HCT116 (cell line): ENCODE measurements around the gene ITPR2. TPM values are rescaled to one million over a fixed set of nuclear protein-coding genes. Genes with fewer than 3 reads are reported as not detected.

Experiments
- ATAC-seq: fragments of 200-7000 bp; cut with Tn5 transposase; 2 replicates; pipeline ENCODE4 v1.9.1; 2020; ENCODE audit warnings: mild to moderate bottlenecking, moderate library complexity
- BruUV-seq: library from RNA; stranded (reverse); fragments of 400-500 nt; replicated peaks from 2 replicates; lab custom pipeline; 2021; lab: Mats Ljungman, UMichigan
- CTCF ChIA-PET: fragments of 300-600 bp; sonication (Branson Sonifier 250); formaldehyde crosslinking; loops from one replicate; lab custom pipeline; 2021; ENCODE audit warnings: antibody characterized with exemption; lab: Charles Lee
- POLR2A ChIA-PET: fragments of 300-600, 350-600 bp; sonication (Branson Sonifier 250); formaldehyde crosslinking; loops from one replicate; lab custom pipeline; 2021; ENCODE audit warnings: antibody characterized with exemption; lab: Charles Lee
- RAD21 ChIA-PET, 2 experiments: fragments of 300-600 bp; sonication (Branson Sonifier 250); formaldehyde crosslinking; loops; one replicate each; lab custom pipeline; 2023; ENCODE audit warnings: low total read pairs in 2 of 2; ENCODE audit not compliant: uncharacterized antibody in 2 of 2, unreplicated experiment in 2 of 2, low non-redundant PET in 1 of 2; lab: Charles Lee
- DNase-seq: peaks from one replicate; pipeline ENCODE4 v3.0.0-alpha.2; 2010; ENCODE audit warnings: low read depth, low spot score
- H2AFZ ChIP-seq: fragments of 200-600 bp; shearing (Covaris generic), sonication (generic); 2 replicates; pipeline ENCODE4 v1.6.1; 2017; ENCODE audit warnings: low read depth, mixed run types, mixed read lengths, antibody characterized with exemption, low read length; ENCODE audit not compliant: poor library complexity, severe bottlenecking
- H3K27ac ChIP-seq: 2 replicates; pipeline ENCODE4 v1.5.1; 2012; ENCODE audit warnings: low read depth, low read length
- H3K27me3 ChIP-seq: fragments of 200-600 bp; sonication (generic); 2 replicates; pipeline ENCODE4 v1.6.1; 2016; ENCODE audit warnings: mixed run types, low read length, mixed read lengths; ENCODE audit not compliant: insufficient read depth
- H3K36me3 ChIP-seq, 2 experiments: fragments of 200-500 bp in 1 of 2; fragments of 200-600 bp in 1 of 2; sonication (Bioruptor generic) in 1 of 2; sonication (generic) in 1 of 2; 2 replicates each; pipeline versions ENCODE4 v1.5.1 to v1.6.1; 2014 to 2016; ENCODE audit warnings: low read length in 2 of 2, inconsistent platforms in 1 of 2, mixed read lengths in 1 of 2, mixed run types in 1 of 2; ENCODE audit not compliant: insufficient read depth in 2 of 2, control insufficient read depth in 1 of 2
- H3K4me1 ChIP-seq, 2 experiments: fragments of 200-600 bp in 1 of 2; sonication (generic) in 1 of 2; 2 replicates each; pipeline versions ENCODE4 v1.5.1 to v1.6.1; 2012 to 2017; ENCODE audit warnings: low read length in 2 of 2, inconsistent platforms in 1 of 2, mild to moderate bottlenecking in 1 of 2, mixed read lengths in 1 of 2, mixed run types in 1 of 2, moderate library complexity in 1 of 2; ENCODE audit not compliant: insufficient read depth in 2 of 2, control insufficient read depth in 1 of 2
- H3K4me2 ChIP-seq: fragments of 200-600 bp; sonication (generic); 2 replicates; pipeline ENCODE4 v1.6.1; 2017; ENCODE audit warnings: mixed run types, low read length, mixed read lengths
- H3K4me3 ChIP-seq, 2 experiments: fragments of 200-600 bp in 1 of 2; sonication (generic) in 1 of 2; replicated peaks in 1 of 2; 2 replicates each; pipeline ENCODE4 v1.5.1; 2011 to 2016; ENCODE audit warnings: low read length in 2 of 2, control low read depth in 1 of 2, low read depth in 1 of 2, mild to moderate bottlenecking in 1 of 2, mixed read lengths in 1 of 2, mixed run types in 1 of 2
- H3K79me2 ChIP-seq: fragments of 200-600 bp; sonication (generic); 2 replicates; pipeline ENCODE4 v1.6.1; 2017; ENCODE audit warnings: mild to moderate bottlenecking, mixed run types, low read length, moderate library complexity, mixed read lengths; ENCODE audit not compliant: insufficient read depth
- H3K9ac ChIP-seq: fragments of 200-600 bp; sonication (generic); 2 replicates; pipeline ENCODE4 v1.6.1; 2016; ENCODE audit warnings: low read length, mixed read lengths
- H3K9me2 ChIP-seq: fragments of 200-600 bp; sonication (generic), shearing (Covaris generic); 2 replicates; pipeline ENCODE4 v1.6.1; 2017; ENCODE audit warnings: mixed run types, mild to moderate bottlenecking, moderate library complexity; ENCODE audit not compliant: insufficient read depth
- H3K9me3 ChIP-seq, 2 experiments: fragments of 200-500 bp in 1 of 2; fragments of 200-600 bp in 1 of 2; sonication (Bioruptor generic) in 1 of 2; sonication (generic) in 1 of 2; 2 replicates each; pipeline ENCODE4 v1.6.1; 2014 to 2017; ENCODE audit warnings: low read length in 2 of 2, mixed read lengths in 2 of 2, inconsistent platforms in 1 of 2, low read depth in 1 of 2, mild to moderate bottlenecking in 1 of 2, mixed run types in 1 of 2, moderate library complexity in 1 of 2; ENCODE audit not compliant: control insufficient read depth in 1 of 2, insufficient read depth in 1 of 2
- H4K20me1 ChIP-seq: fragments of 200-600 bp; sonication (generic), shearing (Covaris generic); 2 replicates; pipeline ENCODE4 v1.6.1; 2017; ENCODE audit warnings: mixed run types, mild to moderate bottlenecking, moderate library complexity; ENCODE audit not compliant: insufficient read depth
- CBX3 ChIP-seq: IDR thresholded peaks from 2 replicates; pipeline ENCODE4 v1.6.1; 2012; ENCODE audit warnings: low read depth
- CEBPB ChIP-seq: IDR thresholded peaks from 2 replicates; pipeline ENCODE4 v1.6.1; 2012; ENCODE audit warnings: low read depth
- EGR1 ChIP-seq: IDR thresholded peaks from 2 replicates; pipeline ENCODE4 v1.6.1; 2012; ENCODE audit warnings: low read depth
- ELF1 ChIP-seq: IDR thresholded peaks from 2 replicates; pipeline ENCODE4 v1.6.1; 2012; ENCODE audit warnings: low read depth, borderline replicate concordance
- EZH2 ChIP-seq: fragments of 200-600 bp; sonication (generic); IDR thresholded peaks from 2 replicates; pipeline ENCODE4 v1.6.1; 2017; ENCODE audit warnings: antibody characterized with exemption, mixed run types
- FOSL1 ChIP-seq: IDR thresholded peaks from 2 replicates; pipeline ENCODE4 v1.6.1; 2012; ENCODE audit warnings: low read depth
- JUND ChIP-seq: IDR thresholded peaks from 2 replicates; pipeline ENCODE4 v1.6.1; 2012
- POLR2A ChIP-seq: IDR thresholded peaks from 2 replicates; pipeline ENCODE4 v1.7.0; 2011; ENCODE audit warnings: borderline replicate concordance; ENCODE audit not compliant: insufficient read depth, insufficient read length; ENCODE audit errors: extremely low read depth
- POLR2AphosphoS5 ChIP-seq: IDR thresholded peaks from 2 replicates; pipeline ENCODE4 v1.6.1; 2011; ENCODE audit warnings: mild to moderate bottlenecking, low read depth, low read length, moderate library complexity
- RAD21 ChIP-seq: IDR thresholded peaks from 2 replicates; pipeline ENCODE4 v1.6.1; 2012; ENCODE audit warnings: low read depth, mild to moderate bottlenecking
- SIN3A ChIP-seq: IDR thresholded peaks from 2 replicates; pipeline ENCODE4 v1.6.1; 2012; ENCODE audit warnings: low read depth
- SP1 ChIP-seq: IDR thresholded peaks from 2 replicates; pipeline ENCODE4 v1.6.1; 2012; ENCODE audit warnings: low read depth
- SRF ChIP-seq: IDR thresholded peaks from 2 replicates; pipeline ENCODE4 v1.6.1; 2012; ENCODE audit warnings: low read depth
- TCF7L2 ChIP-seq: IDR thresholded peaks from 2 replicates; pipeline ENCODE4 v1.7.0; 2011; ENCODE audit warnings: borderline replicate concordance, inconsistent platforms; ENCODE audit not compliant: insufficient read depth, insufficient read length; ENCODE audit errors: extremely low read depth
- YY1 ChIP-seq: IDR thresholded peaks from 2 replicates; pipeline ENCODE4 v1.6.1; 2011; ENCODE audit warnings: low read length, low read depth, moderate library complexity, mild to moderate bottlenecking; ENCODE audit not compliant: insufficient replicate concordance; ENCODE audit errors: extremely low read depth
- ZFX ChIP-seq: fragments of 450-650 bp; IDR thresholded peaks from 2 replicates; pipeline ENCODE4 v1.6.1; 2017
- ZNF274 ChIP-seq: fragments of 200-500 bp; sonication (Bioruptor generic); IDR thresholded peaks from 2 replicates; pipeline ENCODE4 v1.6.1; 2014; ENCODE audit warnings: mild to moderate bottlenecking, low read depth, low read length, inconsistent platforms
- intact Hi-C: fragments of 100-400 bp; cut with micrococcal nuclease; formaldehyde crosslinking; loops from 2 replicates; pipeline ENCODE4 v1.10.0; 2022
- total RNA-seq: library from RNA; stranded (reverse); gene quantifications from one replicate; pipeline ENCODE4 v1.2.1, GENCODE V29; 2021; ENCODE audit not compliant: unreplicated experiment
- TF ChIP-seq, protein P1 (sequence below), 3 experiments: fragments of 200-600 bp in 1 of 3; sonication (generic) in 1 of 3; IDR thresholded peaks in 2 of 3; conservative IDR thresholded peaks in 1 of 3; 2 replicates each; pipeline ENCODE4 v1.5.1; 2012 to 2017; ENCODE audit warnings: low read depth in 2 of 3, low read length in 2 of 3, antibody characterized with exemption in 1 of 3, borderline replicate concordance in 1 of 3, control low read depth in 1 of 3, mild to moderate bottlenecking in 1 of 3, mixed read lengths in 1 of 3, mixed run types in 1 of 3, moderate library complexity in 1 of 3; ENCODE audit not compliant: insufficient read depth in 1 of 3
- TF ChIP-seq, protein P2 (sequence below): IDR thresholded peaks from 2 replicates; pipeline ENCODE4 v1.6.1; 2012
- TF ChIP-seq, protein P3 (sequence below): IDR thresholded peaks from 2 replicates; pipeline ENCODE4 v1.6.1; 2012

ITPR2 gene
- total RNA-seq, 1 experiment from 2014 or later, result 6.5 TPM

DNA sequence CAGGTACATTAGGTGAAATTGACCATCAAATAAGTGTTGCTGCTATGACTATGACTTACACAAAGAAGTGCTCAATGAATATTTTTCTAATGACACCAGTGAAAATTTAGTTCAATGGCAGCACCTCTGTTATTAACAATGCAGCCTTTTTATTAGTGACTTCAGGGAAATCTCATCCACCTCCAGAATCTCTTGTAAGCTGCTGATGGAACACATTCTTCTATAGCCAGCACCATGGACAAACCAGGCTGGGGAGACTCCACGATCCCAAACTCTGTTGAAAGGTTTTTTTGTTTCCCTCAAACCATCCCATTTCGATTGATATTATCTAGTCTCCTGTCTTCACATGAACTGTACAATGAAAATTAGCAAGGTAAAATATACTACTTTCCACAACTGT, 265.9 kb downstream of the ITPR2 start (continued):
- TF ChIP-seq, protein P1, sequence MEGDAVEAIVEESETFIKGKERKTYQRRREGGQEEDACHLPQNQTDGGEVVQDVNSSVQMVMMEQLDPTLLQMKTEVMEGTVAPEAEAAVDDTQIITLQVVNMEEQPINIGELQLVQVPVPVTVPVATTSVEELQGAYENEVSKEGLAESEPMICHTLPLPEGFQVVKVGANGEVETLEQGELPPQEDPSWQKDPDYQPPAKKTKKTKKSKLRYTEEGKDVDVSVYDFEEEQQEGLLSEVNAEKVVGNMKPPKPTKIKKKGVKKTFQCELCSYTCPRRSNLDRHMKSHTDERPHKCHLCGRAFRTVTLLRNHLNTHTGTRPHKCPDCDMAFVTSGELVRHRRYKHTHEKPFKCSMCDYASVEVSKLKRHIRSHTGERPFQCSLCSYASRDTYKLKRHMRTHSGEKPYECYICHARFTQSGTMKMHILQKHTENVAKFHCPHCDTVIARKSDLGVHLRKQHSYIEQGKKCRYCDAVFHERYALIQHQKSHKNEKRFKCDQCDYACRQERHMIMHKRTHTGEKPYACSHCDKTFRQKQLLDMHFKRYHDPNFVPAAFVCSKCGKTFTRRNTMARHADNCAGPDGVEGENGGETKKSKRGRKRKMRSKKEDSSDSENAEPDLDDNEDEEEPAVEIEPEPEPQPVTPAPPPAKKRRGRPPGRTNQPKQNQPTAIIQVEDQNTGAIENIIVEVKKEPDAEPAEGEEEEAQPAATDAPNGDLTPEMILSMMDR (IDR thresholded peaks at IDR 0.05 in 2 of 3, conservative IDR thresholded peaks at IDR 0.05 in 1 of 3; ENCODE audit: borderline replicate concordance in 1 of 3, insufficient read depth in 1 of 3, low read depth in 2 of 3, low read length in 2 of 3), result no peak
- TF ChIP-seq SRF, result no peak

DNA sequence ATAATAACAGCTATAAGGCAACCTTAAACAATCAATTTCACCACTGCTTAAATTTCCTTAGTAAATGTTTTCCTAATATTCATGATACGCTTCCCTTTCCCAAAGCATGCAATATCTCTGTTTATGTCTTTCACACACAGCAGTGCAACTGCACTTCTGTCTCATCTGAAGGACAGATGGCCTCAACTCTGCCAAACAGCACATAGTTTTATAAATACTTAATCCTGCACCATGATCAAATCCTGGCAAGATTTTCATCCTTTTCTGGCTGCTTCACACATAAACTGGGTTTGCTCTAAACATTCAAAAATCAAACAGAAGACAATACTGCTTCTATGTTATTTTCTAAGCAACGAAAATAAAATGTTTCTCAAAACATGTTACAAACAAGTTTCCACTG, 266.3 kb downstream of the ITPR2 start:
- TF ChIP-seq, protein P2, sequence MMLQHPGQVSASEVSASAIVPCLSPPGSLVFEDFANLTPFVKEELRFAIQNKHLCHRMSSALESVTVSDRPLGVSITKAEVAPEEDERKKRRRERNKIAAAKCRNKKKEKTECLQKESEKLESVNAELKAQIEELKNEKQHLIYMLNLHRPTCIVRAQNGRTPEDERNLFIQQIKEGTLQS, result no peak
- TF ChIP-seq ZFX (no peak), CEBPB (no peak)
- H4K20me1 ChIP-seq, result no peaks in the 10 kb centered on the region
- no peak overlapping the region for H3K4me3 ChIP-seq
- no peak overlapping the region for H3K27ac ChIP-seq
- H3K79me2 ChIP-seq, result no peaks in the 10 kb centered on the region
- no peaks in the 10 kb centered on the region for H3K4me1 ChIP-seq
- ChIA-PET RAD21 (no interaction called here), CTCF (no interaction called here), POLR2A (no interaction called here)
- DNase-seq (no peak), ATAC-seq (no peak)
- 0 out of 2 replicates have a peak, but pooled peaks cover 7% of the 10 kb centered on the region for H3K27me3 ChIP-seq
- no peaks in the 10 kb centered on the region for H3K36me3 ChIP-seq
- intact Hi-C loops, result no loop called here
- H2AFZ ChIP-seq, result no peak overlapping the region
- no TSS peak for BruUV-seq
- H3K9ac ChIP-seq, result no peak overlapping the region
- no peaks in the 10 kb centered on the region for H3K9me2 ChIP-seq
- no peak overlapping the region for H3K4me2 ChIP-seq
- H3K9me3 ChIP-seq, result no peaks in the 10 kb centered on the region

DNA sequence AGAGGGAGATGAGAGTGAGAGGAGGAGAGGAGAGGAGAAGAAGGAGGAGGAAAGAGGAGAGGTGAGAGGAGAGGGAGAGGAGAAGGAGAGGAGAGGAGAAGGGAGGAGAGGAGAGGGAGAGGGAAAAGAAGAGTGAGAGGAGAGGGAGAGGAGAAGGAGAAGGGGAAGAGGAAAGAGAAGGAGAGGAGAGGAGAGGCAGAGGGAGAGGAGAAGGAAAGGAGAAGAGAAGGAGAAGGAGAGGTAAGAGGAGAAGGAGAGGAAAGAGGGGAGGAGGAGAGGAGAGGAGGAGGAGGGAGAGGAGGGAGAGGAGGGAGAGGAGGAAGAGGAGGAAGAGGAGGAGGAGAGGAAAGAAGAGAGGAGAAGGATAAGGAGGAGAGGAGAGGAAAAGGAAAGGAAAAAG, 266.8 kb downstream of the ITPR2 start:
- ATAC-seq (no peak), DNase-seq (no peak)
- Histone ChIP-seq H2AFZ (no peak overlapping the region), H3K79me2 (no peaks in the 10 kb centered on the region), H3K4me1 (no peaks in the 10 kb centered on the region), H3K4me3 (no peak overlapping the region), H4K20me1 (no peaks in the 10 kb centered on the region), H3K9ac (no peak overlapping the region), H3K9me3 (no peaks in the 10 kb centered on the region), H3K9me2 (no peaks in the 10 kb centered on the region), H3K4me2 (no peak overlapping the region), H3K27me3 (0 out of 2 replicates have a peak, but pooled peaks cover 7% of the 10 kb centered on the region), H3K27ac (no peak overlapping the region), H3K36me3 (no peaks in the 10 kb centered on the region)
- TF ChIP-seq RAD21 (no peak), SRF (no peak), SIN3A (no peak), YY1 (no peak), SP1 (no peak), JUND (no peak), CEBPB (no peak), ZNF274 (no peak), POLR2A (no peak), EGR1 (no peak), ELF1 (no peak), ZFX (no peak), TCF7L2 (no peak), CBX3 (no peak), POLR2AphosphoS5 (no peak), FOSL1 (no peak), EZH2 (no peak)
- TF ChIP-seq, protein P3, sequence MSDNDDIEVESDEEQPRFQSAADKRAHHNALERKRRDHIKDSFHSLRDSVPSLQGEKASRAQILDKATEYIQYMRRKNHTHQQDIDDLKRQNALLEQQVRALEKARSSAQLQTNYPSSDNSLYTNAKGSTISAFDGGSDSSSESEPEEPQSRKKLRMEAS, result no peak
- intact Hi-C loops, result no loop called here
- ChIA-PET CTCF (no interaction called here), RAD21 (no interaction called here), POLR2A (no interaction called here)
- no TSS peak for BruUV-seq
